DLD1 (cell line): ENCODE data around the gene GPR171.
"Not testable (repeated sequence)": the region's sequence is repeated elsewhere in the genome, so short reads cannot be mapped to it uniquely, and the experiment has no call there.

Experiments
- in situ Hi-C: cut with HindIII; loops from 2 replicates; pipeline ENCODE4 v1.10.0; 2017; ENCODE audit warnings: low sequenced_read_pairs

Gene GPR171

GRCh38 chr3:151182349-151183079, 20.5 kb downstream of the GPR171 start:
- in situ Hi-C loops, result no loop called here

- in situ Hi-C loops, result no loop called here
Observed at GRCh38 chr3:151178208-151178845, 24.7 kb downstream of the GPR171 start.

GRCh38 chr3:151175952-151176351, 27.1 kb downstream of the GPR171 start:
- in situ Hi-C loops, result no loop called here

- in situ Hi-C loops, result no loop called here
Observed at GRCh38 chr3:151174351-151174750, 28.7 kb downstream of the GPR171 start.

GRCh38 chr3:151171145-151171757, 31.8 kb downstream of the GPR171 start:
- in situ Hi-C loops, result no loop called here

GRCh38 chr3:151169948-151170679, 32.9 kb downstream of the GPR171 start:
- in situ Hi-C loops, result not testable (repeated sequence)

GRCh38 chr3:151169262-151169947, 33.6 kb downstream of the GPR171 start:
- in situ Hi-C loops, result no loop called here

GRCh38 chr3:151168269-151169094, 34.5 kb downstream of the GPR171 start:
- in situ Hi-C loops, result no loop called here

- in situ Hi-C loops, result no loop called here
Observed at GRCh38 chr3:151166161-151166560, 36.9 kb downstream of the GPR171 start.

- in situ Hi-C loops, result no loop called here
Observed at GRCh38 chr3:151165226-151165625, 37.8 kb downstream of the GPR171 start.

GRCh38 chr3:151159806-151160205, 43.2 kb downstream of the GPR171 start:
- in situ Hi-C loops, result no loop called here

- in situ Hi-C loops, result no loop called here
Observed at GRCh38 chr3:151156618-151157216, 46.3 kb downstream of the GPR171 start.

GRCh38 chr3:151155409-151156128, 47.4 kb downstream of the GPR171 start:
- in situ Hi-C loops, result no loop called here

- in situ Hi-C loops, result no loop called here
Observed at GRCh38 chr3:151154566-151154965, 48.5 kb downstream of the GPR171 start.

- in situ Hi-C loops, result no loop called here
Observed at GRCh38 chr3:151152455-151153079, 50.4 kb downstream of the GPR171 start.
